Right lobe of liver (tissue), 6 donors: Measurements from ENCODE around the gene TANK. TPM values are rescaled to one million over a fixed set of nuclear protein-coding genes. Genes with fewer than 3 reads are reported as not detected.

Experiments used
- ATAC-seq, 4 donors: fragments of 200-7000 bp; cut with Tn5 transposase; one replicate each; pipeline ENCODE4 v1.9.1; 2020; ENCODE audit warnings: mild to moderate bottlenecking in 4 of 4, moderate library complexity in 4 of 4
- DNase-seq, 3 donors: peaks; one replicate each; pipeline ENCODE4 v3.0.0-alpha.2; 2020
- H3K27ac ChIP-seq, 3 donors: fragments of 200-600 bp; one replicate each; pipeline ENCODE4 v1.8.0; 2022
- H3K27me3 ChIP-seq, 2 donors: fragments of 200-600 bp; one replicate each; pipeline ENCODE4 v1.8.0; 2022
- H3K36me3 ChIP-seq, 4 donors: fragments of 200-600 bp; sonication (generic) in 1 of 4; one replicate each; pipeline versions ENCODE4 v1.5.1 to v1.8.0; 2017 to 2022; ENCODE audit warnings: control low read depth in 1 of 4
- H3K4me1 ChIP-seq, 4 donors: fragments of 200-600 bp; sonication (generic) in 1 of 4; one replicate each; pipeline versions ENCODE4 v1.5.1 to v1.8.0; 2017 to 2022; ENCODE audit warnings: control low read depth in 1 of 4
- H3K4me3 ChIP-seq, 3 donors: fragments of 200-600 bp; one replicate each; pipeline ENCODE4 v1.8.0; 2022
- H3K9me3 ChIP-seq, 4 donors: fragments of 200-600 bp; sonication (generic) in 1 of 4; one replicate each; pipeline versions ENCODE4 v1.5.1 to v1.8.0; 2017 to 2022; ENCODE audit warnings: control low read depth in 1 of 4
- CTCF ChIP-seq, 4 donors: fragments of 200-600 bp in 3 of 4; fragments of 450-650 bp in 1 of 4; IDR thresholded peaks; one replicate each; pipeline versions ENCODE4 v1.5.1 to v1.8.0; 2016 to 2022; ENCODE audit warnings: antibody characterized with exemption in 4 of 4, mild to moderate bottlenecking in 2 of 4
- POLR2A ChIP-seq: fragments of 450-650 bp; IDR thresholded peaks from one replicate; pipeline ENCODE4 v1.6.1; 2017; ENCODE audit warnings: antibody characterized with exemption, mild to moderate bottlenecking
- WGBS: methylation state at CpG from one replicate; pipeline ENCODE4 v1.1.6; 2018; ENCODE audit warnings: low coverage, low lambda C conversion rate; ENCODE audit not compliant: insufficient coverage; ENCODE audit errors: missing lambda C conversion rate; 5-methylcytosine and 5-hydroxymethylcytosine counted together
- intact Hi-C, 2 donors: fragments of 100-400 bp; cut with DNase I; formaldehyde crosslinking; loops; one replicate each; pipeline versions ENCODE4 v1.11.2 to v1.14.1; 2022
- total RNA-seq, 6 experiments: library from RNA; depleted of rRNA in 2 of 6; stranded (reverse); fragments of >200 nt in 2 of 6; fragmentation: NEBNext Ultra II Directional in 3 of 6; extraction: Animal tissue kit (Norgen Biotek cat#: 25700) in 3 of 6; gene quantifications; one replicate each; pipeline versions ENCODE4 v1.1.0 to v1.2.4, GENCODE V29; 2016 to 2023
- donor health status: DM: no; HTN: yes; CAD: no.
- donor health status: DM: no; HTN: no; CAD: no.
- donor health status: DM: no; HTN: no; CAD: no.
- donor health status: DM: no; HTN: yes; CAD: no.
- donor health status: DM: no; HTN: yes; CAD: no.

TANK gene
- total RNA-seq, 6 experiments from 2014 or later = 25.4 to 46.4 (median 36.0) TPM

- TF ChIP-seq CTCF (IDR thresholded peaks at IDR 0.05) (no peak), POLR2A (no peak)
- WGBS = 80% methylated on average over 6 of the region's 6 CpGs
- Histone ChIP-seq H3K27ac (peak overlapping the region in 1 of 3 donors; percentile 7), H3K9me3 (no peaks in the 10 kb centered on the region), H3K27me3 (no peaks in the 10 kb centered on the region), H3K4me1 (peaks cover 0 to 65% (median 21%) of the 10 kb centered on the region in 4 donors), H3K36me3 (peaks cover 0 to 13% (median 5%) of the 10 kb centered on the region in 4 donors), H3K4me3 (no peak overlapping the region)
- DNase-seq (no peak), ATAC-seq (no peak)
- intact Hi-C loops = no loop called here
These were observed 6.5 kb downstream of the TANK start for GRCh38 chr2:161166538-161167409.

GRCh38 chr2:161169335-161169734 lies 9.1 kb downstream of the TANK start:
- no peaks in the 10 kb centered on the region for H3K27me3 ChIP-seq
- no peak for ATAC-seq
- H3K27ac ChIP-seq = no peak overlapping the region
- WGBS = 79% methylated on average over 2 of the region's 2 CpGs
- no peak for TF ChIP-seq CTCF (IDR thresholded peaks at IDR 0.05)
- no peak for TF ChIP-seq POLR2A
- peaks cover 0 to 43% (median 11%) of the 10 kb centered on the region in 4 donors for H3K4me1 ChIP-seq
- DNase-seq = no peak
- H3K36me3 ChIP-seq = no peaks in the 10 kb centered on the region
- intact Hi-C loops = no loop called here
- no peaks in the 10 kb centered on the region for H3K9me3 ChIP-seq
- H3K4me3 ChIP-seq = no peak overlapping the region

- TF ChIP-seq CTCF (IDR thresholded peaks at IDR 0.05) (no peak), POLR2A (no peak)
- no peaks in the 10 kb centered on the region for H3K9me3 ChIP-seq
- no peak for DNase-seq
- H3K27me3 ChIP-seq = no peaks in the 10 kb centered on the region
- no peaks in the 10 kb centered on the region for H3K36me3 ChIP-seq
- WGBS = 74% methylated on average over 6 of the region's 6 CpGs
- peak overlapping the region in 1 of 3 donors; percentile 31 for H3K27ac ChIP-seq
- ATAC-seq = no peak
- H3K4me3 ChIP-seq = no peak overlapping the region
- intact Hi-C loops = no loop called here
- H3K4me1 ChIP-seq = peaks cover 0 to 39% (median 11%) of the 10 kb centered on the region in 4 donors
These were observed 10.1 kb downstream of the TANK start for GRCh38 chr2:161170377-161170776.

GRCh38 chr2:161170958-161171932 lies 11.0 kb downstream of the TANK start:
- intact Hi-C loops = no loop called here
- Histone ChIP-seq H3K36me3 (no peaks in the 10 kb centered on the region), H3K4me1 (peaks cover 0 to 32% (median 11%) of the 10 kb centered on the region in 4 donors), H3K27ac (peak overlapping the region in 1 of 3 donors; percentile 31), H3K27me3 (no peaks in the 10 kb centered on the region), H3K4me3 (no peak overlapping the region), H3K9me3 (no peaks in the 10 kb centered on the region)
- peak; percentile 66 to 83 (median 76) for ATAC-seq
- no peak for DNase-seq
- WGBS = 57% methylated on average over 4 of the region's 4 CpGs
- TF ChIP-seq CTCF (IDR thresholded peaks at IDR 0.05) = no peak
- TF ChIP-seq POLR2A = no peak
